Panc1 (cell line): ENCODE data around the gene TAOK1. TPM values are rescaled to one million over a fixed set of nuclear protein-coding genes. Genes with fewer than 3 reads are reported as not detected.

ENCODE experiments used
- ATAC-seq: fragments of 200-7000 bp; cut with Tn5 transposase; 2 replicates; pipeline ENCODE4 v1.9.1; 2020; ENCODE audit warnings: mild to moderate bottlenecking, moderate library complexity
- BruUV-seq: library from RNA; stranded (reverse); fragments of 400-500 nt; replicated peaks from 2 replicates; lab custom pipeline; 2021; lab: Mats Ljungman, UMichigan
- CTCF ChIA-PET: fragments of 300-600 bp; sonication (Branson Sonifier 250); formaldehyde crosslinking; loops from one replicate; lab custom pipeline; 2022; ENCODE audit warnings: antibody characterized with exemption; lab: Charles Lee
- POLR2A ChIA-PET: fragments of 300-600 bp; sonication (Branson Sonifier 250); formaldehyde crosslinking; loops from one replicate; lab custom pipeline; 2022; ENCODE audit warnings: antibody characterized with exemption; lab: Charles Lee
- DNase-seq: peaks from one replicate; pipeline ENCODE4 v3.0.0-alpha.2; 2010; ENCODE audit warnings: low read depth, low spot score
- H3K27ac ChIP-seq: 2 replicates; pipeline ENCODE4 v1.5.1; 2011; ENCODE audit warnings: mild to moderate bottlenecking, low read length, inconsistent platforms
- H3K27me3 ChIP-seq: fragments of 200-500 bp; sonication (Bioruptor generic); 2 replicates; pipeline ENCODE4 v1.6.0; 2014; ENCODE audit warnings: low read length, inconsistent platforms; ENCODE audit not compliant: control insufficient read depth, insufficient read depth
- H3K36me3 ChIP-seq: fragments of 200-500 bp; sonication (Bioruptor generic); 2 replicates; pipeline ENCODE4 v1.5.1; 2014; ENCODE audit warnings: inconsistent platforms, mild to moderate bottlenecking, low read length, moderate library complexity; ENCODE audit not compliant: control insufficient read depth, insufficient read depth
- H3K4me1 ChIP-seq: 2 replicates; pipeline ENCODE4 v1.5.1; 2011; ENCODE audit warnings: inconsistent platforms, mild to moderate bottlenecking, low read length, moderate library complexity; ENCODE audit not compliant: control insufficient read depth, insufficient read depth
- H3K4me3 ChIP-seq, 2 experiments: 2 replicates each; pipeline ENCODE4 v1.5.1; 2011 to 2012; ENCODE audit warnings: low read depth in 2 of 2, low read length in 2 of 2, mild to moderate bottlenecking in 2 of 2, inconsistent platforms in 1 of 2, moderate library complexity in 1 of 2
- H3K9me3 ChIP-seq: fragments of 200-500 bp; sonication (Bioruptor generic); 2 replicates; pipeline ENCODE4 v1.5.1; 2014; ENCODE audit warnings: low read depth, mild to moderate bottlenecking, inconsistent platforms, low read length, moderate library complexity; ENCODE audit not compliant: control insufficient read depth, insufficient read depth
- POLR2AphosphoS5 ChIP-seq: IDR thresholded peaks from 2 replicates; pipeline ENCODE4 v1.6.1; 2012; ENCODE audit warnings: mild to moderate bottlenecking, low read depth, low read length, moderate library complexity
- in situ Hi-C: cut with HindIII; loops from 2 replicates; pipeline ENCODE4 v1.10.0; 2016; ENCODE audit warnings: low sequenced_read_pairs, low pct_unique_long_range_greater_than_20kb
- intact Hi-C: fragments of 100-400 bp; cut with micrococcal nuclease; formaldehyde crosslinking; loops from one replicate; pipeline ENCODE4 v1.10.0; 2022; ENCODE audit not compliant: unreplicated experiment
- total RNA-seq: library from RNA; stranded (reverse); gene quantifications from one replicate; pipeline ENCODE4 v1.2.1, GENCODE V29; 2021; ENCODE audit not compliant: unreplicated experiment
- TF ChIP-seq, protein P1 (sequence below), 2 experiments: IDR thresholded peaks; 2 replicates each; pipeline ENCODE4 v1.6.1; 2011 to 2012; ENCODE audit warnings: low read depth in 2 of 2, control low read depth in 1 of 2, low read length in 1 of 2, mild to moderate bottlenecking in 1 of 2, moderate library complexity in 1 of 2; ENCODE audit not compliant: insufficient read depth in 1 of 2
- TF ChIP-seq, protein P2 (sequence below): fragments of 450-650 bp; IDR thresholded peaks from 2 replicates; pipeline ENCODE4 v1.5.1; 2017; ENCODE audit warnings: mild to moderate bottlenecking

TAOK1 gene
- total RNA-seq, 1 experiment from 2014 or later: 111 TPM

DNA sequence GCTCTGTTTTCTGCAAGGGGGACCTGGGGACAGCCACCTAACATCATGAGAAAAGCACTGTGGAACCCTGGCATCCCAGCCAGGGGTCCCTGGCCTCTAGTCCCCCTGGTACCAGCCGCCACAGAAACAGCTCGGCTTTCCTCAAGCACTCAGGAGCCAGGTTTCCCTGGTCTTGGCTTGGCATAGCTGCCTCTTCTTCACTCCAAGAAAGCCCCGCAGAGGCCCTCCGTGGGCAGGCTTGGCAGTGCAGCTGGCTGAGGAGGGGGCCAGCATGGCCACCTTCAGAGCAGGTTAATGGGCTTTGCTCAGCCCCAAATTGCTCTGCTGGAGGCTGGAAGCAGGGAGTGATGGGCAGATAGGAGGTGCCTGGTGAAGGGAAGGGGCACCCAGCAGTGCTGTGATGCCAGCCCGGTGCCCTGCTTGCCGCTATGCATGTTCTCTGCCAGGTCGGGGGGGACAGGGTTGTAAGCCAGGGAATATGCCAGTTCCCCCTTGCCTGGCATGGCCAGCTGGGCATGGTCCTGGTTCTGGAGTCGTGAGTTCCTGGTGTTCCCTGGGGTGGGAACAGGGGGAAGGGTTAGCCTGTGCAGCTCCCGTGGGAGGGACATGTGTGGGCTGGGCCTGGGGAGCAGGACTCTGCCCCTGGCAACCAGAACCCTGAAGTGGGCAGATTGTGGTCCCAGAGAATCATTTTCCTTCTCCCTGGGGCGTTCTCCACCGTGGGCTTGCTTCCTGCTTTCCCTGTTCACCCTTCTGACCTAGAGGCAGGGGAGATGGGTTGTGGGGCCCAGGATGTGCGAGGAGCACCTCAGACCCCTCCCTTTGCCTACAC lies 206.0 kb downstream of the TAOK1 start:
- H3K4me1 ChIP-seq: peaks cover 54% of the 10 kb centered on the region
- ChIA-PET CTCF (no interaction called here), POLR2A (no interaction called here)
- TF ChIP-seq, protein P1, sequence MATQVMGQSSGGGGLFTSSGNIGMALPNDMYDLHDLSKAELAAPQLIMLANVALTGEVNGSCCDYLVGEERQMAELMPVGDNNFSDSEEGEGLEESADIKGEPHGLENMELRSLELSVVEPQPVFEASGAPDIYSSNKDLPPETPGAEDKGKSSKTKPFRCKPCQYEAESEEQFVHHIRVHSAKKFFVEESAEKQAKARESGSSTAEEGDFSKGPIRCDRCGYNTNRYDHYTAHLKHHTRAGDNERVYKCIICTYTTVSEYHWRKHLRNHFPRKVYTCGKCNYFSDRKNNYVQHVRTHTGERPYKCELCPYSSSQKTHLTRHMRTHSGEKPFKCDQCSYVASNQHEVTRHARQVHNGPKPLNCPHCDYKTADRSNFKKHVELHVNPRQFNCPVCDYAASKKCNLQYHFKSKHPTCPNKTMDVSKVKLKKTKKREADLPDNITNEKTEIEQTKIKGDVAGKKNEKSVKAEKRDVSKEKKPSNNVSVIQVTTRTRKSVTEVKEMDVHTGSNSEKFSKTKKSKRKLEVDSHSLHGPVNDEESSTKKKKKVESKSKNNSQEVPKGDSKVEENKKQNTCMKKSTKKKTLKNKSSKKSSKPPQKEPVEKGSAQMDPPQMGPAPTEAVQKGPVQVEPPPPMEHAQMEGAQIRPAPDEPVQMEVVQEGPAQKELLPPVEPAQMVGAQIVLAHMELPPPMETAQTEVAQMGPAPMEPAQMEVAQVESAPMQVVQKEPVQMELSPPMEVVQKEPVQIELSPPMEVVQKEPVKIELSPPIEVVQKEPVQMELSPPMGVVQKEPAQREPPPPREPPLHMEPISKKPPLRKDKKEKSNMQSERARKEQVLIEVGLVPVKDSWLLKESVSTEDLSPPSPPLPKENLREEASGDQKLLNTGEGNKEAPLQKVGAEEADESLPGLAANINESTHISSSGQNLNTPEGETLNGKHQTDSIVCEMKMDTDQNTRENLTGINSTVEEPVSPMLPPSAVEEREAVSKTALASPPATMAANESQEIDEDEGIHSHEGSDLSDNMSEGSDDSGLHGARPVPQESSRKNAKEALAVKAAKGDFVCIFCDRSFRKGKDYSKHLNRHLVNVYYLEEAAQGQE (IDR thresholded peaks at IDR 0.05; ENCODE audit: insufficient read depth in 1 of 2, low read depth in 2 of 2, low read length in 1 of 2): no peak
- TF ChIP-seq, protein P2, sequence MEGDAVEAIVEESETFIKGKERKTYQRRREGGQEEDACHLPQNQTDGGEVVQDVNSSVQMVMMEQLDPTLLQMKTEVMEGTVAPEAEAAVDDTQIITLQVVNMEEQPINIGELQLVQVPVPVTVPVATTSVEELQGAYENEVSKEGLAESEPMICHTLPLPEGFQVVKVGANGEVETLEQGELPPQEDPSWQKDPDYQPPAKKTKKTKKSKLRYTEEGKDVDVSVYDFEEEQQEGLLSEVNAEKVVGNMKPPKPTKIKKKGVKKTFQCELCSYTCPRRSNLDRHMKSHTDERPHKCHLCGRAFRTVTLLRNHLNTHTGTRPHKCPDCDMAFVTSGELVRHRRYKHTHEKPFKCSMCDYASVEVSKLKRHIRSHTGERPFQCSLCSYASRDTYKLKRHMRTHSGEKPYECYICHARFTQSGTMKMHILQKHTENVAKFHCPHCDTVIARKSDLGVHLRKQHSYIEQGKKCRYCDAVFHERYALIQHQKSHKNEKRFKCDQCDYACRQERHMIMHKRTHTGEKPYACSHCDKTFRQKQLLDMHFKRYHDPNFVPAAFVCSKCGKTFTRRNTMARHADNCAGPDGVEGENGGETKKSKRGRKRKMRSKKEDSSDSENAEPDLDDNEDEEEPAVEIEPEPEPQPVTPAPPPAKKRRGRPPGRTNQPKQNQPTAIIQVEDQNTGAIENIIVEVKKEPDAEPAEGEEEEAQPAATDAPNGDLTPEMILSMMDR: no peak
- TF ChIP-seq POLR2AphosphoS5: no peak
- no peaks in the 10 kb centered on the region for H3K9me3 ChIP-seq
- intact Hi-C loops (no loop called here), in situ Hi-C loops (no loop called here)
- no peak overlapping the region for H3K27ac ChIP-seq
- no peak for DNase-seq
- no TSS peak for BruUV-seq
- no peaks in the 10 kb centered on the region for H3K27me3 ChIP-seq
- no peak overlapping the region for H3K4me3 ChIP-seq
- H3K36me3 ChIP-seq: no peaks in the 10 kb centered on the region
- no peak for ATAC-seq

DNA sequence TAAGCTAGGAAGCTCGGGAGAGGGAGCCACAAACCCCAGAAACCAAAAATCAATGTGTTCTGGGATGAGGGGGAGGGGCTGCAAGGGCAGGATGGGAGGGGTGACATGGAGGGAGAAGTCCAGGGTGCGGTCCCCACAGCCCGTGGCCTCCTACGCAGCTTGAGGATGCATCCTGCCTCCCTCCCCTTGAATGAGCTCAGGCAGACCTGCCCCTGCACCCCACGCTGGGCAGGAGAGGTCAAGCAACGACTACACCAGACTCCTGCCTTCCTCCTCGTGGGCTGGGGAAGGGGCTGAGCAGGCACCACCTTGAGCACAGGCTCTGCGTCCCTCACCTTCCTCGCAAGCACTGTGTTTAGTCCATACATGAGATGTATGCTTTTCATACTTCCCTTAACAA lies 206.6 kb downstream of the TAOK1 start:
- CTCF ChIA-PET: interaction anchor here (1.5 kb wide), 1 partner anchor 20 kb away, joined by 5 read pairs; no protein-coding TSS in a partner anchor
- Histone ChIP-seq H3K27ac (peak overlapping the region; percentile 25; the same call in 1 of the 2 replicates), H3K9me3 (no peaks in the 10 kb centered on the region), H3K4me1 (peaks cover 49% of the 10 kb centered on the region), H3K27me3 (no peaks in the 10 kb centered on the region), H3K36me3 (no peaks in the 10 kb centered on the region), H3K4me3 (no peak overlapping the region)
- ATAC-seq (no peak), DNase-seq (no peak)
- in situ Hi-C loops (no loop called here), intact Hi-C loops (no loop called here)
- POLR2A ChIA-PET: interaction anchor here (0.6 kb wide), 1 partner anchor 284 kb away, joined by 3 read pairs; no protein-coding TSS in a partner anchor
- no TSS peak for BruUV-seq
- TF ChIP-seq, protein P2: no peak
- no peak for TF ChIP-seq POLR2AphosphoS5
- TF ChIP-seq, protein P1 (IDR thresholded peaks at IDR 0.05; ENCODE audit: insufficient read depth in 1 of 2, low read depth in 2 of 2, low read length in 1 of 2): no peak
